Adrenal gland (tissue), 5 donors: ENCODE results near the gene MCTP2.

Experiments used
- CTCF ChIP-seq, 6 experiments: fragments of 450-650 bp in 4 of 6; fragments of 200-600 bp in 2 of 6; sonication (generic) in 1 of 6; IDR thresholded peaks; 1 replicate in 5 of 6; 2 replicates in 1 of 6; pipeline versions ENCODE4 v1.5.1 to v1.8.0; 2016 to 2021; ENCODE audit warnings: antibody characterized with exemption in 6 of 6, mild to moderate bottlenecking in 2 of 6, moderate library complexity in 1 of 6
- POLR2A ChIP-seq, 2 donors: fragments of 450-650 bp; IDR thresholded peaks; one replicate each; pipeline ENCODE4 v1.6.1; 2017; ENCODE audit warnings: antibody characterized with exemption in 2 of 2, mild to moderate bottlenecking in 2 of 2, moderate library complexity in 1 of 2
- donor health status: DM: no; HTN: no; CAD: no.

- TF ChIP-seq CTCF (IDR thresholded peaks at IDR 0.05) (no peak), POLR2A (IDR thresholded peaks at IDR 0.05) (no peak)
Observed at GRCh38 chr15:94442480-94442879, 211.1 kb downstream of the MCTP2 start.
